ENCODE results near the gene FAU. TPM values are rescaled to one million over a fixed set of nuclear protein-coding genes. Genes with fewer than 3 reads are reported as not detected.

FAU gene
- total and polyA plus RNA-seq, 10 of the 15 experiments (the other 5 are each of a cell fraction or from before 2014, with no cell fraction given): 332 to 1,347 (median 990) TPM

GRCh38 chr11:65118097-65118837, 3.7 kb downstream of the FAU start (continued):
- no peak for TF ChIP-seq ZBTB4 (CRISPR knock-in tag; IDR thresholded peaks at IDR 0.05)
- no peak for TF ChIP-seq NRF1 (conservative IDR thresholded peaks at IDR 0.05; ENCODE audit: low read depth, low read length)
- no peak for TF ChIP-seq USF1 (IDR thresholded peaks at IDR 0.05; ENCODE audit: borderline replicate concordance, extremely low read length, insufficient read depth, low read depth, low read length)
- no peak for TF ChIP-seq ATF7 (IDR thresholded peaks at IDR 0.05; ENCODE audit: low read depth)
- no peak for TF ChIP-seq CBFB (IDR thresholded peaks at IDR 0.05; ENCODE audit: low read depth)
- TF ChIP-seq IRF4 (IDR thresholded peaks at IDR 0.05; ENCODE audit: low read depth, low read length): no peak
- no peak for TF ChIP-seq SREBF2 (IDR thresholded peaks at IDR 0.05; ENCODE audit: low read length)
- no peak for TF ChIP-seq KLF5 (IDR thresholded peaks at IDR 0.05; ENCODE audit: partially characterized antibody)
- TF ChIP-seq ASH2L (IDR thresholded peaks at IDR 0.05; ENCODE audit: borderline replicate concordance, low read depth): no peak
- no peak for TF ChIP-seq RELB (IDR thresholded peaks at IDR 0.05; ENCODE audit: low read depth)

Data from GM12878 (cell line).